Measurements from ENCODE around the gene C19orf67. TPM values are rescaled to one million over a fixed set of nuclear protein-coding genes. Genes with fewer than 3 reads are reported as not detected.
A peak's percentile ranks its signal among the peaks of the same experiment; 100 is the strongest.

C19orf67 gene
- total and polyA plus RNA-seq, 2 of the 13 experiments (the other 11 are each of a cell fraction or from before 2014, with no cell fraction given), result 0.11 to 0.32 TPM

DNA sequence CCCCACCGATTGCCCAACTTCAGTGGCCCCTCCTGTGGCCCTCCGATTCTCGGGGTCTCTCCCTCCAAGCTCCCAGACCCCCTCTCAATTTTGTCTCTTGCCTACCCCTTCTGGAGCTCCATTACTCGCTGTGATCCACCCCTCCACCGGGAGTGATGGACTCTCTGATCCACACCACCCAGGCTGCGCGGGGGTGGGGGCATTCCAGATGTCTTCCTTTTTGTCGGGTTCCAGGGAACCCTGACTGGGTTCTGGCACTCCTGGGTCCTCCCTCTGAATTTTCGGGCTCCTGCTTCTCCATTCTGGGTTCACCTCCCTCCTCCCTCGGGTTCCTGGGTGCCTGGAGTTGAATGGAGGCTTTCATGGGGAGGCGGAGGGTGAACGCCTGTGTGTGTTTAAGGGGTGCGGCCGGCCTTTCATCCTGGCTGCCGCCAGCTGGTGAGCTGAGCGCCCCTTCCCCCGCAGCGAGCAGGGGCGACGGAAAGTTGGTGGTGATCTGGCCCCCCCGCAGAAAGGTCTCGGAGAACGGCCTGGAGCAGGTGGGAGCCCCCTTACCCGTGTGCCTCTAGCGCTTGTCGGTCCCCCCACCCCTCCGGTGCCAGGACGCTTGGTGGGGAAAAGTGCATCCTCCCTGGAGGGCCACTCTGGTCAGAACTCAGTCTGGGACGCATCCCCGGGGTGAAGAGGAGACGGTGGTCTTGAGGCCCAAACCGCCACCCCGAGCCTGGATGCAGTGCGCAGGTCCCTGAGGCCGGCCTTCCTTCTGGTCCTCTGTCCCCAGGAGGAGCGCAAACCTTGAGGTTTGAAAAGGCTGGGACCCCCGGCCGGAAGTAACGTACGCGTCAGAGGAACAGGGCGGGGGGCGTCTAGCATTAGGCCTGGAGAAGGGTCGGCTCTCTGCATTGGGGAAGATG is 11.4 kb downstream of the C19orf67 start (continued):
- peak; percentile 42; the same call in 1 of the 2 replicates for TF ChIP-seq HDAC1 (CRISPR knock-in tag; IDR thresholded peaks at IDR 0.05)
- no peak for TF ChIP-seq CEBPZ (IDR thresholded peaks at IDR 0.05; ENCODE audit: low read length)
- peak; percentile 58; the same call in 1 of the 2 replicates for TF ChIP-seq ZBTB7A (CRISPR knock-in tag; IDR thresholded peaks at IDR 0.05)
- 0 out of 2 replicates have a peak, but pooled peaks have one; percentile 19 for TF ChIP-seq ZNF33B (CRISPR knock-in tag; IDR thresholded peaks at IDR 0.05)
- TF ChIP-seq MXD4 (CRISPR knock-in tag; IDR thresholded peaks at IDR 0.05), result no peak
- no peak for TF ChIP-seq ZNF563 (CRISPR knock-in tag; IDR thresholded peaks at IDR 0.05)
- peak; percentile 19 for TF ChIP-seq ASH2L (IDR thresholded peaks at IDR 0.05; ENCODE audit: insufficient read length, low read depth, low read length)
- TF ChIP-seq DMAP1 (CRISPR knock-in tag; IDR thresholded peaks at IDR 0.05), result peak; percentile 37; the same call in 1 of the 2 replicates
- peak; percentile 76; the same call in 1 of the 2 replicates for TF ChIP-seq GLI4 (CRISPR knock-in tag; IDR thresholded peaks at IDR 0.05; ENCODE audit: borderline replicate concordance)
- TF ChIP-seq NFRKB (IDR thresholded peaks at IDR 0.05), result no peak
- TF ChIP-seq HNRNPLL (IDR thresholded peaks at IDR 0.05; ENCODE audit: low read depth, low read length, poor library complexity, severe bottlenecking), result peak; percentile 67
- TF ChIP-seq CTCF (CRISPR knock-in tag; IDR thresholded peaks at IDR 0.05), result 0 out of 2 replicates have a peak, but pooled peaks have one; percentile 4
- peak; percentile 54; the same call in 1 of the 2 replicates for TF ChIP-seq ZNF777 (CRISPR knock-in tag; IDR thresholded peaks at IDR 0.05)
- no peak for TF ChIP-seq NFE2L1 (CRISPR knock-in tag; IDR thresholded peaks at IDR 0.05; ENCODE audit: borderline replicate concordance)
- TF ChIP-seq, protein P1, sequence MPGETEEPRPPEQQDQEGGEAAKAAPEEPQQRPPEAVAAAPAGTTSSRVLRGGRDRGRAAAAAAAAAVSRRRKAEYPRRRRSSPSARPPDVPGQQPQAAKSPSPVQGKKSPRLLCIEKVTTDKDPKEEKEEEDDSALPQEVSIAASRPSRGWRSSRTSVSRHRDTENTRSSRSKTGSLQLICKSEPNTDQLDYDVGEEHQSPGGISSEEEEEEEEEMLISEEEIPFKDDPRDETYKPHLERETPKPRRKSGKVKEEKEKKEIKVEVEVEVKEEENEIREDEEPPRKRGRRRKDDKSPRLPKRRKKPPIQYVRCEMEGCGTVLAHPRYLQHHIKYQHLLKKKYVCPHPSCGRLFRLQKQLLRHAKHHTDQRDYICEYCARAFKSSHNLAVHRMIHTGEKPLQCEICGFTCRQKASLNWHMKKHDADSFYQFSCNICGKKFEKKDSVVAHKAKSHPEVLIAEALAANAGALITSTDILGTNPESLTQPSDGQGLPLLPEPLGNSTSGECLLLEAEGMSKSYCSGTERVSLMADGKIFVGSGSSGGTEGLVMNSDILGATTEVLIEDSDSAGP (CRISPR knock-in tag; IDR thresholded peaks at IDR 0.05; ENCODE audit: borderline replicate concordance), result peak; percentile 29; the same call in 1 of the 2 replicates
- peak; percentile 42; the same call in 1 of the 2 replicates for TF ChIP-seq POLR2G (IDR thresholded peaks at IDR 0.05; ENCODE audit: low read depth, low read length)
- TF ChIP-seq ATF5 (CRISPR knock-in tag; IDR thresholded peaks at IDR 0.05; ENCODE audit: low read depth), result no peak
- 0 out of 2 replicates have a peak, but pooled peaks have one; percentile 52 for TF ChIP-seq ZNF274 (CRISPR knock-in tag; IDR thresholded peaks at IDR 0.05)
- 0 out of 2 replicates have a peak, but pooled peaks have one; percentile 68 for TF ChIP-seq BCL3 (CRISPR knock-in tag; IDR thresholded peaks at IDR 0.05)
